DMS 273 treated with DMSO at 0.1 percent for 48 hours (cell line): ENCODE data around the gene HILPDA.

ENCODE experiments used
- DNase-seq: peaks from one replicate; lab custom pipeline; 2025; lab: John Stamatoyannopoulos, UW

The HILPDA gene, protein sequence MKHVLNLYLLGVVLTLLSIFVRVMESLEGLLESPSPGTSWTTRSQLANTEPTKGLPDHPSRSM

DNA sequence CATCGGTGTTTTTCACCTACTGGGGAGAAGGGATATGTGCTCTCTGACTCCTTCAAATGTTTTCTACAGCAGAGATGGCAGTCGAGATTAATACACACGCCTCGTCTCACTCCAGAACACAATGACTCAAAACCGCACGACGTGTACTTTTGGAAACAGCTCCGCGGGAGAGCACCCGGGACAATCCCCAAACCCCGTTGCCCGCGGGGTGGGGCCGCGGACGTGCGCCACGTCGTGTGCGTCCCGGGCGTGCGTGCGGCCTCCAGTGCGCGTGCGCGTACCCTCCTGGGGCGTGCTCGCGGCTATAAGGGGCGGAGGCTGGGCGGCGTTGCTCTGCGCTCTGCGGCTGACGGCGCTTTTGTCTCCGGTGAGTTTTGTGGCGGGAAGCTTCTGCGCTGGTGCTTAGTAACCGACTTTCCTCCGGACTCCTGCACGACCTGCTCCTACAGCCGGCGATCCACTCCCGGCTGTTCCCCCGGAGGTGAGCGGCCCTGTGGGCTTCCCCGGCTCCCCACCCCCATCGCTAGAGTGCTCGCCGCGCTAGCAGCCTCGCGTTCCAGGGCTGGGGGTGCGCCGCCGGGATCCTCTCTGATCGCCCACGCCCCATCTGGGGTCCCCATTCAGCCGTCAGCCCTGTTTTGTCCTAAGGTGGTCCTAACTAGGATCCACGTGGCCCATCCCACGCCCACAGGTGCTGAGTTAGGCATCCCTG, at the start of gene HILPDA:
Gene HILPDA (plus strand): TSS at position 336 of the 712 bp plus-strand sequence. CDS start 1,391 bp downstream, outside the sequence.
- DNase-seq = peak; percentile 83

DNA sequence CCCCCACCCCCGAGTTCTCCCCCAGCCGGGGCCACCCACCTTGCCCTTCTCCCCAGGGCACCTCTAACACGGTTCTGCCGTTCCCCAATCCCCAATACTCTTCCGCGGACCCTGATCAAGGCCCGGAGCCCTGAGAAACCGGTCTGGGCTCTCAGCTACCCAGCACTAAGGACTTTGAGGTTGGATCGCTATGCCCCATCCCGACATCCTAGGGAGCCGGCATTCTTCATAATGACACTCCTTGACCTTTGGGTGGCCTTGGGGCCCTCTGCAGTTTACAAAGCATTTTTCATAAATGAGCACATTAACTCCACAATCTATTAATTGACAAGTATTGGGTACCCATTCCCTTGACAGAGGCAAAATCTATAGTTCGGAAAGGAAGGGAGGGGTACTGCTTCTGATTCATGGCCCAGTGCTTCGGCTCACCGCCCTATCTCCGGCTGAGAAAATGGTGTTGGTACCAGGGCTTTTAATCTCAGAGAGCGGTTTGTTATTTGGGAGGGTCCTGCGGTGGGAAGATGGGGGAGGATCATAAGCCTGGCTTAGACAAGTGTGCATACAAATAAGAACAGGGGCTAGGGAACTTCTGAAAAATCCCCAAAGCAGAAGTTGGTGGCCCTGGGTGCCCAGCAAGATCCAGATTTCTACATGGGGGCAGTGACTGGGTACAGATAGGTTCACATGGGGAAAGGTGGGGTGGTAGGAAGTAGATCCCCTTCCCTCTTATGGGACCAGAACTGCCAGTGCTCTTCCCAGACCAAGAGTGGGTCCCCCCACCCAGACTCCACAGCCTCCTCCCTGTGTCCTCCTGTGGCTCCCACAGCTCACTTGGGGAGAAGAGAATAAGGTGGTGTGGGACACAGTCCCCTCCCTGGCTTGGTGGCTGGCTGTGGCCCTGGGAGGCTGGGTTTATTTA, 49.1 kb upstream of the HILPDA start:
- DNase-seq = no peak

DNA sequence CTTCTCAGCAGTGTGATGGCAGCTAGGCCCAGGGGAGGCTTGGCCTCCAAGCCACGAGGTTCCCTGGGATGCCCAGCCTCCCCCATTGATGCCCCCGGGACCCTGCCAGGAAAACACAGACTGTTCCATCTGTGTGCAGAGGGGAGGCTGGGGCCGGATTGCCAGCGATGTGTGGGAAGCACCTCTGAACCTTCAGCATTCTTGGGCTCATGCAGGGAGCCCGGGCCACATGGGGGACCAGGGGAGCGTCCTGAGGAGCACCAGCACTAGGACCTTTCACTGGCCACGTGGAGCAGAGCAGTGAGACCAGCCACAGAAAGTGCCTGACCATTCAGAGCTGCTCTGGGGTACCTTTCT, 48.5 kb upstream of the HILPDA start:
- DNase-seq = no peak

DNA sequence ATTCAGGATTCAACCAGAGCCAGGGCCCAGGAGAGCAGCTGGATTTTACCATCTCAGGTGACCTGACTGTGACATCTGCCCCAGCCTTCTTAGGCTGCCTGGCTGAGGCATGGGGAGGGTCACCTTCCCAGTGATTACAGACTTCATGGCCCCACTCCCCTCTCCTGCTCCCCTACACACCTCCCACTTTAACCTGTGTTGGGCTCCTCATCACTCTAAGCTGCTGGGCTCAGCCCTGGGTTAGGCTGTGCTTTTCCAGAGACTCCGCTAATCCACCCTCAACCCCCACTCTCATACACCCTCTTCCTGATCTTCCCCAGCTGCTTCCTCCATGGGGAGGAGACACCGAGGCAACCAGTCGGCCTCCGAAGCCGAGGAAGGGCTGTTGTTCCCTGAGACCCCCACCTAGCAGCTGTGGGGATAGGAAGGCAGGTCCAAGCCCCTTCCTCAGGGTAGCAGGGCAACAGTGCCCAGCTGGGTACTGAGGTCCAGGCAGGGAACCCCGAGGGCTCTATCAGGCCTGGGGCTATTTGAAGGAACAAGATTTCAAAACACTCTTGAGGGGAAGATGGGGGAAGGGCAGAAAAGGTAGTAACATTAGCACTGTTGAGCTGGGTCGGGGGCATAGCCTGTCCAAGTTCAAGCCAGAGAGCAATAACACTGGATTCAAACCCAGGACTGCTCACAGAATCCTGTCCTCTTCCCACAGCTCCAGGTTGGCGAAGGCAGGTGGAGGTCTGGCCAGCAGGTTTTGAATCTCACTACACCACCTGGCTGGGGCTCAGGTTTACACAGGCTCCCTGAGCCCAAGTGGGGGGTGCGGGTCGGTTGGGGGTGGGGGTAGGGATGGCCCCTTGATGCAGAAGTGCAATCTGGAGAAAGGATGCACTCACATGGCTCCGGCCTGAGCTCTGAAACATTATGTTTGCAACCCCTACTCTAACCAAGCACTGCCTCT, 47.6 kb upstream of the HILPDA start:
- DNase-seq = no peak

DNA sequence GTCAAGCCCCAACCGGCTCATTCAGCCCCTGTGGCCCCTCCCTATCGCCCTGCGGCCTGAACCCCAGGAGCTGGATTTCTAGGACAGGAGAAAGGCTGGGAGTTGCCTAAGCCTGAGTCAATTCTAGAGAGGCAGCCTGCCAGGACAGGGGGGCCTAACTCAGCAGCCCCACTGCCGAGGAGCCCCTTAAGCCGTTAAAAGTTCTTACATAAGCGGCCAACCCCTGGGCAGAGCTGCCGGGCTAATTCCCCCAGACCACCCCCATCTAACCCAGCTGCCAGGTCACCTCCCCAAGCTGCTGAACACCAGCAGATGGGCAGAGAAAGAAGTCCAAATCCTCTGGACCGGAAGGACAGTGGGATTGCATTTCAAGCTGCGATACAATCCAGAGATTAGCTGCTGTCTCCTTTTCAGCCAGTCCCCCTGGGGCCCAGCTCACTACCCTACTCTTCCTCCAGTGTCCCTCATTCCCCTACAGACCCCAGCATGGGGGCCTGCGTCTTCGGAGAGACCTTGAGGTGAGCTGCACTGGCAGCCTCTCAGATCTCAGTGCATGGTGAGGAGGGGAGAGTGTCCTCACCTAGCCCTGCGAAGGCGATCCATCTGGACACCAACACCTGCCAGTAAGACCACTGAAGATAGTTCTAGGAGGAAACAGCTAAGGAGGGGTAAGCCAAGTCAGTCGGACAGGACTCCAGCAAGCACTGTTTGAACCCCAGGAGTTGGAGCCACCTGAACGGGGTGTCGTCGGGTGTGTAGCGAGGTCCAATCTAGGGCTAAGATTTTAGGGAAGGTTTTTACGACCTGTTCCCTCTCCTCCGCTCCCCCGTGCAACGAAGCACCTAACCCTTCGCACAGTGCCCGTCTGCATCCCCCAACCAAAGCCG, 46.7 kb upstream of the HILPDA start:
- peak; percentile 88 for DNase-seq

DNA sequence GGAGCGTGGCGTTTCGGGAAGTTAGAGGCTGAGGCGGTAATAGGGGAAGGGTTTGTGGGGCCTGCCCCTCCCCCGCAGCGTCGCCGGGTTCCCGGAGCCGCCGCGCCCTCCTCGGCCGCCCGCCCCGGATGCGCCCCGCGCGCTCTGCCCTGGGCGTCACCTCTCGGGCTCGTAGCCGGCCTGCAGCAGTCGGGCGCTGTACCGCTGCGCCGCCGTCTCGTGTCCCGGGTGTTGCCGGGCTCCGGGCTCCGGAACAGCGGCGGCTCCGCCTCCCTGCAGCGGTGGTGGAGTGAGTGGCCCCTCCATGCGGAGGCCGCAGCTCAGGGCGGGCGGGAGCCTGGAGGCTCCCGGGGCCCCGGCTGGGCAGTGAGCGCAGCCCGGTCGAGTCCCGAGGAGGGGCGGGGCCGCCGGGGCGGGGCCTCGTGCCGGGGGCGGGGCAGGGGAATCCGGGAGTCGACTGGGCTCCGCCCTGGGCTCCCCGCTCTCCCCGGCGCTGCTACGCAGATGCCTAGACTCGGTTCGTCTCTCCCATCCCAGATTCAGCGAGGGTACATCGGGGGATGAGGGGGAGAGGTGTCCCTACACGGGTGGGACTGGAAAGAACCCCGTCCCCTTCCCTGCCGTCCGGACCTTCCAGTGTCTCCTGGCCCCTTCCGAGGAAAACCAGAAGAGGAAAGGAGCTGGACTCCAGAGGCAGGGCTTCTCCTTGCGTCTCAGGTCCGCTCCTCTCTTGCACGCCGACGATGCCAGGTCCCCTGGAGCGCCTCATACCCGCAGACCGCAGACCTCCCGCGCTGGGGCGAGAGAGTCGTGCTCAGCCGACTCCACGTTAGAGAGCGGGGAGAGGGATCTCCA, 45.9 kb upstream of the HILPDA start, which contains the start of gene IMPDH1:
Gene IMPDH1 (minus strand): TSS at position 387 of the 855 bp plus-strand sequence. CDS start 81 bp downstream, at position 306.
- DNase-seq = peak; percentile 69

DNA sequence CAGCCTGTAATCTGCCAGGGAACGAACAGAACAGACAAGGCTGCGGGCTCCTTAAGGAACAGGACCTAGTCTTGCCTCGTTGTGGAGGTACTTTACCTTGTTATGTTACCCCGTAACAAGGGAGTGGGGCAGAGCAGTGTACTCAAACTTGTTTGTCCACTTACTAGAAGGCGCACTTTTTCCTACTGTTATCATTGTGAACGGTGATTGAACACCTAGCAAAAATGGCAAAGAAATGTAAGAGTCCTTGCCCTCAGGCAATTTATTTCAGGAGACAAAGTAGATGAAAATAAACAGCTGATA, 45.3 kb upstream of the HILPDA start:
- DNase-seq = no peak

DNA sequence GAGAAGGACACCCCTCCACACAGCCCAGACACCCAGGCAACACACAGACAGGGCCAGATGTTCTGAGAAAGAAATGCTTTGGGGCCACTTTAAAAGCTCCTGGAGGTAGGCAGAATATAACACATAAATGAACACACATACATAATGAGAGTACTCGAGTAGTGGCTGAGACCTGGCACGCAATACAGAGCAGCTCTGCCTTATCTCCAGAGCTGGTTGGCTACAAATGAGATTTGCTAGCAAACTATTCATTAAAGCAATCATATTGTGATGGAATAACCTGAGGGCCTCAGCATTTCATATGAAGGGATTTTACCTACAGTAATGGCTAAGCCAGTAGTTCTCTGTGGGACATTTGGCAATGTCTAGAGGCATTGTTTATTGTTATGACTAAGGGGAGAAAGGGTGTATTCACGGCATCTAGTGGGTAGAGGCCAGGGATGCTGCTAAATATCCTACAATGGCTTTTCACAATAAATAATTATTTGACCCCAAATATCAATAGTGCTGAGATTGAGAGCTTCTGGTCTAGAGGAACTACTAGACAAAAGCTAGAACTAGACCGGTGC, 40.4 kb upstream of the HILPDA start:
- DNase-seq = no peak

DNA sequence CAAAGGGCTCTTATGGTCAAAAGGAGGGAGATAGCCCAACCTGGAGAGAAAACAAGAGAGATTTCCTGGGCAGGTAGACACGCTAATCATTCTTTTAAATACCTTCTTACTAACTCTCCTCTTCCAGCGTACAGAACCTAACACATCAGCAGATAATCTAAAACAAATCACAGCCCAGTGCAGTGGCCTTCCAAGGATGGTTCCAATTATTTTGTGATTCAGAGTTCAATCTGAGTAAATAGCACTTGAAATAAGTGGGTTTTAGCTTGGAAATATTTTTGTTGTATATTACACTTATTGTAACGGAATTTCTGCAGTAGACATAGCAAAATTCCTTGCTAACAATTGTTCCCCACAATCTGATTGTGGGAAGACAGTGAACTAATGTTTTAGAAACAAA, 38.6 kb upstream of the HILPDA start:
- DNase-seq = no peak

DNA sequence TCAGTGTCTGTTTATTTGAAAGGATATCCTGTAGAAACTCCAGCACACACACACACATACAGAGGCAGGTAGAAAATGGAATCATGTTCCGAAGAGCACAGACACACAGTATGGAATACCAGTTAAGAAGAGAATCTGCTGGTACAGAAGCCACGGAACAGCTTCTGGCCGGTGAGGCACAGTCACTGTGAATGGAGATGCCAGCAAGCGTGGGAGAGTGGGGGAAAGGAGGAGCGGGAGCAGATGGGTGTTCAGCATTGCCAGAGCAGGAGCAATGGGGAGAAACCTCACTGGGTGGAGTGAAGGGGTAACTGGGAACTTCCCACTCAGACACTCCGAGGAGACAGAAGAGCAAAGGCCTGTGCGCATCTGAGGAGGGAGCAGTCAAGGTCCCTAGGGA, 36.4 kb upstream of the HILPDA start:
- DNase-seq = no peak

DNA sequence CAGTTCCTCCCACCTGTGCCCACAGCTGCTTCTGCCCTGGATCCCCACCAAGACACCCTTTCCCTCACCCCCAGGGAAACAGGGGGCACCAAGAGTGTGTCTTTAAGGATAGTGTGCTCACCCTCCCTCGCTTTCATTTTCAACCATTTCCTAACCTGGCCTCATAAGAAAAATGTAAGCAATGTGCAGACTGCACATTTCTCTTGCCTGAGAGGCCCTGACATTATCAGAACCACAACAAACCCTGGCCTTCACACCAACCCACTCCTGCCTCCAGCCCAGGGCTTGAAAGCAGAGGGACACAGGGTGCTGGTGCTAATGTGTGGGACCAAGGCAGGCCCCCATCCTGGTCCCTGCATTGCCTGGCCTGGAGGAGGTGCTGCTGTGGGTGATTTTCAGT, 34.9 kb upstream of the HILPDA start:
- no peak for DNase-seq

DNA sequence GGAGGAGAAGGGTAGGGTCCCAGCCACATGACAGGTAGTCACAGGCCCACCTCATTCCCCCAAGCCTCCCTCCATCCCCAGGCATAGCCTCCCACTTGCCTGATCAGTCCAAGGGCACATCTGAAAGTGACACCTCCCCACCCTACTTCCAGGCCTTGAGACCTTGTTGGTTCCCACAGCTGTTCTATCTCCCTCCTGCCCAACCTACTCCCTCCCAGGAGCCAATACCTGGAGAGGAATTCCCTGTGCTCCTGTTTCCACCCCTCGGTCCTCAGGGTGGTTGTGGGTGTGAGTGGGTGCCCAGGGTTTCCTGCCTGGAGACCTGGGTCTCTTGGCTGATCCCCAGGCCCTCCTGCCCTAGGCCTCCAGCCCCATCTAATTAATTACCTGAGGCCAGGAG, 34.3 kb upstream of the HILPDA start:
- DNase-seq = no peak

DNA sequence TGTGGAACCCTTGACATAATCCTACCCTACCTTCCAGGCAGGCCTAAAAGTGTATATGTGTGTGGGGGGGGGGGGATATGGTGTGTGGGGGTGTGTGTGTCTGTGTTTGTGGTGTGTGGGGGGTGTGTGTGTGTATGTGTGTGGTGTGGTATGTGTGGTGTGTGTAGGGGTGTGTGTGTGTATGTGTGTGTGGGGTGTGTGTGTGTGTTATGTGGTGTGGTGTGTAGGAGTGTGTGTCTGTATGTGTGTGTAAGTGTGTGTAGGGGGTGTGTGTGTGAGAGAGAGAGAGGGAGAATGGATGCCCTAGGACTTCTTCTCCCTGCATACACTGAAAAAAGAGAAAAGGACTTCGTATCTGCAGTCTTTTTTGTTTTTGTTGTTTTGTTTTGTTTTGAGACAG, 33.6 kb upstream of the HILPDA start:
- DNase-seq = no peak

DNA sequence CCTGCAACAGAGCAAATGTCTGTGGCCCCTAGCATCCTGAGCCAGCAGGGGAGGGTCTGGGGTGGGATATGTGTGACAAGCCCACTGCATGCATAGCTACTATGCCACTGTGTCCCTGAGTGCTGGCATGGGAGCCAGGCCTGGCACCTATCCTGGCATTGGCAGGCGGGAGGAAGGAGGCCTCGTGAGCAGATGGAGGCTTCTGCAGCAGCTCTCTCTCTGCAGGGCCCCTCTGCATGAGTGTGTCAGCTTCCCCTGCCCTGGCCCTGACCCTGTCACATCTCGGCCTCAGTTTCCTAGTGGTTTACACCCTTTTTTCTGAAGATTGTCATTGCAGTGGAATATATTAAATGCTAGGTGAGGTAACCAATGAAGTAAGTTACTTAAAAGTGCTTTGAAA, 32.8 kb upstream of the HILPDA start:
- DNase-seq = peak; percentile 67

DNA sequence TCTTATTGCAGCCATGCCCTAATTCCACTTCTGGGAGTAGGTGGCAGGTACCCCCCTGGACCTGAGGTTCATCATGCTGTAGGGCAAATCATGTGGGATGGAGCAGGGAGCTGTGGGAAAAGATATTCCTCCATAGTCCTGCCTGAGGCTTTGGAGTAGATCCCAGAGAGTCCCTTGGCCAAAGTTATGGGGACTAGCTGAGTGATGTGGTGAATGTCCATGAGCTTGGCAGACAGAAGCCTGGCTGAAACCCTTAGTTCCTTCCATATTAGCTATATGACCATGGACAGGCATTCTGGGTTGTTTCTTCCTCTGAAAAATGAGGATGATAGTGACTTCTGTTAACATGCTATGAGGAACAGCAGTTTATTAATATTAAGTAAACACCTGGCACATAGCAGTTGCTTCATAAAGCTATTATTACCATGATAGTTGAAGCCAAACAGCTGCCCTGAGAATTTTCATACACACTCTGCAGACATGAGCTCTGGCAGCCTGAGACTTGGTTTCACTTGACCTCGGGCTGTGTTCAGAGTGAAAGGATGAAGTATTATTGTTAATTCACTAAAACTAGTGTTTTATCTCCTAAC, 30.9 kb upstream of the HILPDA start:
- no peak for DNase-seq

DNA sequence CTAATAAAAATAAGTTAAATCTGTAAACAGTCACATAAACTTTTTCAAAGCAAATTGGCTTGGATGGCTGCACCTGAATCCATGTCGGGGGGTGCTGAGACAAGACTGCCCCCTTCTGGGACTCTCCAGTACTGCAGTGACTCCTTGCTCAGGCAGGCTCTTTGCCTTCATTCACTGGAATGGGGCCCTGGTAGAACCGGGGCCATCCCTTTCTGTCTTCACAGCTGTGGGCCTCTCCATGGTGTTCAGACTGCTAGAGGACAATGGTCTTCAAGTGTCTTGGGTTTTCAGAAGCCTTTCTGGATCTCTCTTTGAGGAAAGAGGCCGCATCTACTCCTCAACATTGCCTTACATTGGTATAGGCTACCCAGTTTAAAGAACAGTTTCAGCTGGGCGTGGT, 29.8 kb upstream of the HILPDA start:
- peak; percentile 38 for DNase-seq

DNA sequence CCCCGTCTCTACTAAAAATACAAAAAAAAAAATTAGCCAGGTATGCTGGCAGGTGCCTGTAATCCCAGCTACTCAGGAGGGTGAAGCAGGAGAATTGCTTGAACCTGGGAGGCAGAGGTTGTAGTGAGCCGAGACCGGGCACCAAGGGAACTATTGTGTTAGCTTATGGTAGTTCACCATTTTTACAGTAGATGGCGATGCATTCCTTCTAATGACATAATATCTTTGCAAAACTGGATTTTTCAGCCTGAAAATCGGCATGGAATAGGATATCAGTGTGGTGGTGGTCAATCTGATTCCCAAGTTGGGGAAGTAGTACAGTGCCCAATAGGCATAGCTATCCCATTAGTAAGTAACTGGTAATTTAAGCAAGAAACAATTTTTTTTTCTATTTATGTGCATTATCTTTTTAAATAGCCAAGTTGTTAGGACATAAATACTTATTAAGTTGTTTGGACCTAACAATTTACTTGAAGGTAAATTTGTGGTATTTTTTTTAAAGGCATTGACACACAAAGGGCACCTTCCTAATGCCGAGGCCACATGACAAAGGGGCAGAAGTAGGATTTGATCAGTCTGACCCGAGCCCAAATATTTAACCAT, 28.3 kb upstream of the HILPDA start:
- DNase-seq = peak; percentile 49

DNA sequence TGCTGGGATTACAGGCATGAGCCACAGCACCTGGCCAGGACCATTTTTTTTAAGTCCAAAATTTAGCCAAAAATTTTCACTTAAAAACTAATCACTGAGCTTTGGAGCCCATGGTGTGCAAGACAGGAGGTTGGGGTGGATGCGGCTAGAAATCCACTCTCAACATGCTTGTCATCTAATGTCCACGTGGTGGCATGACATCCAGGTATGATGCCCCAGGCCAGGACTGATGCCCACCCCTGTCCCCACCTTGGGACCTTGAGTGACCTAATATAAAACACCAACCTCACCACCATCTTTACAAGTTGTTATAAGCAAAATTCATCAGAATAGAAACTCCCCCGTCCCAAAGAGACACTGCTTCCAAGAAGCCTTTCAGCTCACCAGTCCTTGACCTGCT, 25.5 kb upstream of the HILPDA start:
- no peak for DNase-seq

DNA sequence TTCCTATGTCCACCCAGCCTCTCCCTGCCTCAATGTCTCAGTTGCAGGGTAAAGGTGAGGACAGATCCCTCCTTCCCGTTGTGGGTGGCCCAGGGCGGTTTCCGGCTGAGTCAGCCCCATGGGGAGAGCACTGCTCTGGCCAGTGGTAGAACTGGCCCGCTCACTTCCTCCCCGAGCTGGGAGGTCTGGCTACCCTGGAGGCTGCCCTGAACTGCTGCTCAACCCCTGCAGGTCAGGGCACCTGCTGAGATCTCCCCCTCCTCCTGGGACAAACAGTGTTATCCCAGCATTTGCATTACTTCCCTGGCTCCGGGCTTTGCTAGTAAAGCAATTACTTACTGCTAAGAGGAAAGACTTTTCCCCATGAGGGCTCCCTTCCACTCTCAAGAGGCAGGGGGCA, 24.5 kb upstream of the HILPDA start:
- no peak for DNase-seq
